ENCODE data around the gene CFAP47.

The CFAP47 gene

DNA sequence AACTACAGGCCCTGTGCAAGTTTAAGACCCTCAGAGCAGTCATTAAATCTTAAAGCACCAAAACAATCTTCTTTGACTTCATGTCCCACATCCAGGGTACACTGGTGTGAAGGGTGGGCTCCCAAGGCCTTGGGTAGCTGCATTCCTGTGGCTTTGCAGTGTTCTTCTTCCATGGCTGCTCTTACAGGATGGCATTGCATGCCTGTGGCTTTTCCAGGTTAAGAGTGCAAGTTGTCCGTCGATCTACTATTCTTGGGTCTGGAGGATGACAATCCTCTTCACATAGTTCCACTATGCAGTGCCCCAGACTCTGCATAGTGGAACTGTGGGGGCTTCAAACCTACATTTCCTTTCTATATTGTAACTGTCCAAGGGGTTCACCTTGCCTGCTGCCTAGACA lies 494.5 kb downstream of the CFAP47 start:
- TF ChIP-seq, protein P1, sequence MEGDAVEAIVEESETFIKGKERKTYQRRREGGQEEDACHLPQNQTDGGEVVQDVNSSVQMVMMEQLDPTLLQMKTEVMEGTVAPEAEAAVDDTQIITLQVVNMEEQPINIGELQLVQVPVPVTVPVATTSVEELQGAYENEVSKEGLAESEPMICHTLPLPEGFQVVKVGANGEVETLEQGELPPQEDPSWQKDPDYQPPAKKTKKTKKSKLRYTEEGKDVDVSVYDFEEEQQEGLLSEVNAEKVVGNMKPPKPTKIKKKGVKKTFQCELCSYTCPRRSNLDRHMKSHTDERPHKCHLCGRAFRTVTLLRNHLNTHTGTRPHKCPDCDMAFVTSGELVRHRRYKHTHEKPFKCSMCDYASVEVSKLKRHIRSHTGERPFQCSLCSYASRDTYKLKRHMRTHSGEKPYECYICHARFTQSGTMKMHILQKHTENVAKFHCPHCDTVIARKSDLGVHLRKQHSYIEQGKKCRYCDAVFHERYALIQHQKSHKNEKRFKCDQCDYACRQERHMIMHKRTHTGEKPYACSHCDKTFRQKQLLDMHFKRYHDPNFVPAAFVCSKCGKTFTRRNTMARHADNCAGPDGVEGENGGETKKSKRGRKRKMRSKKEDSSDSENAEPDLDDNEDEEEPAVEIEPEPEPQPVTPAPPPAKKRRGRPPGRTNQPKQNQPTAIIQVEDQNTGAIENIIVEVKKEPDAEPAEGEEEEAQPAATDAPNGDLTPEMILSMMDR (IDR thresholded peaks at IDR 0.05; ENCODE audit: borderline replicate concordance, insufficient read depth, low read depth, low read length): no peak
- H3K4me3 ChIP-seq (ENCODE audit: low read depth, low read length): no peak overlapping the region

DNA sequence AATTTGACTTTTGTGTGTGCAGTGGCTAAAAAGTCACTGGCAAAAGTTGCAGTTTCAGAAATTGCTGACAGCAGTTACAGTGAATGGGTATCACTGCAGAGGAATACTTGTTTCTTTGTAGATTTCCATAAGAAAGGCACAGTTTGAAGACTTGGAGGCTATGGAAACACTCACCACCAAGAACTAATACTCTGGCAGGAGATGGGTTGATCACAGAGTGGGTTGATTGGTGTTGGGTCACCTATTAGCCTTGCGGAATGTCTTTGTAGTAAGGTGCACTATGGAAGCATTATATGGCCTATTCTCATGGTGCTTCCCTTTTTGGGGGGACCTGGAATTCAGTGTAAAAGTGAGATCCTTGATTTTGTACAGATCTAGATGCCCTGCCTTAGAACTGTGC lies 502.8 kb downstream of the CFAP47 start:
- no peak overlapping the region for H3K4me3 ChIP-seq (ENCODE audit: low read depth, low read length)
- TF ChIP-seq, protein P1 (IDR thresholded peaks at IDR 0.05; ENCODE audit: borderline replicate concordance, insufficient read depth, low read depth, low read length): no peak

DNA sequence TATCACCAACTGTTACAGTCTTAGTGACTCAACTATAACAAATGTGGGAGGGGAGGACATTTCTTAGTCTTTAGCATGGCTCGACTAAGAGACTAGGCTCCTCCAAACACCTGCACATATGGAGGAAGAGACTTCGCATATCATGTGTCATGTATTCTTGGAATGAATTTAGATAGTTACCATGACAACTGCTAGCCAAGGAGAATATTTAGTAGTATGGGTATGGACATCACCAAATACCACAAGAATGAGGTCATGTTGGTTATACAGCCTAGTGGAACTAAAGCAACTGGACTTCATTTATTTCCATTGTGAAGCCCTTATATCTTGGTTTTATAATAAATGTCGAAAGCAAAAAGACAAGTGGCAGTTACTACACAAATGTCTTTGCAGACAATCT lies 512.3 kb downstream of the CFAP47 start:
- no peak overlapping the region for H3K4me3 ChIP-seq (ENCODE audit: low read depth, low read length)
- TF ChIP-seq, protein P1 (IDR thresholded peaks at IDR 0.05; ENCODE audit: borderline replicate concordance, insufficient read depth, low read depth, low read length): no peak

DNA sequence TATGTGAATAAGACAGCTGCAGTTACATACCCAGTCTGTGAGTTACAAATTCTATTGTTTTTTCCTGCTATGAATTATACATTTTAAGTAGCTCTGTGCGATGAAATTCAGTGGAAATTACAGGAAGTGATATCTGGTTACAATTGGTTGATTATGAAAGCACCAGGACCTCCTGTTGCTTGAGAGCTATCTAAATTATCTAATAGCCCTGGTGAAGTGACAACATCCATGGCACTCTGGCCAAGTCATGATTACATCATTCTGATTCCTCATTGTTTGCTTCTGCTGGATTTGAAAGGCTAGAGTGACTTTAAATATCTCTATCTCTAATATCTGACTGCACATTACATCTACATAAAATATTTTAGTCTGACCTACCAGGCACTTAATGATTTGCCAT lies 515.0 kb downstream of the CFAP47 start:
- TF ChIP-seq, protein P1 (IDR thresholded peaks at IDR 0.05; ENCODE audit: borderline replicate concordance, insufficient read depth, low read depth, low read length): no peak
- no peak overlapping the region for H3K4me3 ChIP-seq (ENCODE audit: low read depth, low read length)

All from GM12875 (cell line).